NB4 (cell line): ENCODE measurements around the gene SPTLC3.
A peak's percentile ranks its signal among the peaks of the same experiment; 100 is the strongest.

Experiments
- DNase-seq: peaks from one replicate; pipeline ENCODE4 v3.0.0; 2010; ENCODE audit warnings: low read depth
- H3K4me3 ChIP-seq: one replicate; pipeline ENCODE4 v1.5.1; 2011; ENCODE audit warnings: mild to moderate bottlenecking, low read depth, low read length, moderate library complexity
- MYC ChIP-seq: IDR thresholded peaks from 2 replicates; pipeline ENCODE4 v1.6.1; 2011; ENCODE audit warnings: low read depth, low read length
- POLR2A ChIP-seq: IDR thresholded peaks from 2 replicates; pipeline ENCODE4 v1.6.1; 2011; ENCODE audit warnings: mild to moderate bottlenecking; ENCODE audit not compliant: insufficient read length; ENCODE audit errors: extremely low read depth
- TF ChIP-seq, protein P1 (sequence below): IDR thresholded peaks from one replicate; pipeline ENCODE4 v1.5.1; 2012; ENCODE audit warnings: low read depth, low read length
- TF ChIP-seq, protein P2 (sequence below): IDR thresholded peaks from 2 replicates; pipeline ENCODE4 v1.6.1; 2011; ENCODE audit warnings: low read depth, low read length

SPTLC3 gene

DNA sequence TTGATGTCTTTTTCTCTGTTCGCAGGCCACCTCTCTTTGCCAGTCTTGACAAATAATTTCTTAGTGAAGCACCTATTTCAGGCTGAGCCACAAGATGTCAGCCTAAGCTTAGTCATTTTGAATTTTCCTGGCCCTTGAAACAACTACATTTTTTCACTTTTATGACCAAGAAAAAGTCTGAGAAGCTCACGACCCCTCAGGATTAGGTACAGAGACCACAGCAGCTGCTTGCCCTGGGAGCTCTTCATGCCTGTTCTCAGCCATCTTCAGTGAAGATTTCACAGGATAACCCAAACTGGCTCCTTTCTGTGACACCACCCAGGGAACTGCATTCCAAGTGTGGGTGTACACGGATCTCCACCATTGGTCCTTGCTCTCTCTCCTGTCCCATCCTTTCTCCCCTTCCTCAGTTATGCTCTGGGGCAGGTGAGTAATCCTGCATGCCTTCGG is 38.4 kb upstream of the SPTLC3 start:
- H3K4me3 ChIP-seq: no peak overlapping the region
- DNase-seq: peak; percentile 53
- TF ChIP-seq, protein P1, sequence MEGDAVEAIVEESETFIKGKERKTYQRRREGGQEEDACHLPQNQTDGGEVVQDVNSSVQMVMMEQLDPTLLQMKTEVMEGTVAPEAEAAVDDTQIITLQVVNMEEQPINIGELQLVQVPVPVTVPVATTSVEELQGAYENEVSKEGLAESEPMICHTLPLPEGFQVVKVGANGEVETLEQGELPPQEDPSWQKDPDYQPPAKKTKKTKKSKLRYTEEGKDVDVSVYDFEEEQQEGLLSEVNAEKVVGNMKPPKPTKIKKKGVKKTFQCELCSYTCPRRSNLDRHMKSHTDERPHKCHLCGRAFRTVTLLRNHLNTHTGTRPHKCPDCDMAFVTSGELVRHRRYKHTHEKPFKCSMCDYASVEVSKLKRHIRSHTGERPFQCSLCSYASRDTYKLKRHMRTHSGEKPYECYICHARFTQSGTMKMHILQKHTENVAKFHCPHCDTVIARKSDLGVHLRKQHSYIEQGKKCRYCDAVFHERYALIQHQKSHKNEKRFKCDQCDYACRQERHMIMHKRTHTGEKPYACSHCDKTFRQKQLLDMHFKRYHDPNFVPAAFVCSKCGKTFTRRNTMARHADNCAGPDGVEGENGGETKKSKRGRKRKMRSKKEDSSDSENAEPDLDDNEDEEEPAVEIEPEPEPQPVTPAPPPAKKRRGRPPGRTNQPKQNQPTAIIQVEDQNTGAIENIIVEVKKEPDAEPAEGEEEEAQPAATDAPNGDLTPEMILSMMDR: peak; percentile 47
- TF ChIP-seq POLR2A: no peak

DNA sequence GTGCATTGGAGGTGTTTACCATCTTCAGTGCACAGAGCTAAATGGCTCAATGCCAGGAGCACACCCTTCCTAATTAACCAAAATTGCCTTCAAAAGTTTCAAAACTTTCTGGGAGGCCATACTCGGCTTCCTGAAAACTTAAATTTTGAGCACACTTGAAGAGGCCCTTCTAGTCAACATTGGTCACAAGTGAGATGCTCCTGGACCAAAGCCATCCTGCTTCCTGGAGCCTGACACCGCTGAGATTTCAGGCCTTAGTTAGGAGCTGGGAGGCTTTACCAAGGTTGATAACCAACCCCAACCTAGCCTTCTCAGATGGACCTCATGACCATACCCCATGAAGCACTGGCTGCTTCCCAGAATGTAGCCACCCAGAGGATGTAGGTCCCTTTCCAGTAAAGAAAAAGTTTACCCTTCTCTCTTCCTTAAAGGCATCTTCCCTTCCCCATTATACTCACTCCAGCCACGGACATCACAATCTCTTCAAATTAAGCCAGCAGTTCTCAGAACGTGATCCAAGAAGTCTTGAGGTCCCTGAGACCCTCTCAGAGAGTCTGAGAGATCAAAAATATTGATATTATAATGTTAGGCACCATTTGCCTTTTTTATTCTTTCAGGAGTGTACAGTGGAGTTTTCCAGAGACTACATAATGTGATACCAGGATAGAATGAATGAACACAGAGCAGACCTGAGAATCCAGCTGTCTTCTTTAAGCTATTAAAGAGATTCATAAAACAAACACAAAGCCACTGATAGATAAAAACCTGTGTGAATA is 32.8 kb upstream of the SPTLC3 start:
- no peak for DNase-seq
- H3K4me3 ChIP-seq: no peak overlapping the region
- TF ChIP-seq POLR2A: no peak
- TF ChIP-seq, protein P2, sequence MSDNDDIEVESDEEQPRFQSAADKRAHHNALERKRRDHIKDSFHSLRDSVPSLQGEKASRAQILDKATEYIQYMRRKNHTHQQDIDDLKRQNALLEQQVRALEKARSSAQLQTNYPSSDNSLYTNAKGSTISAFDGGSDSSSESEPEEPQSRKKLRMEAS: no peak
- TF ChIP-seq, protein P1: no peak
- no peak for TF ChIP-seq MYC

DNA sequence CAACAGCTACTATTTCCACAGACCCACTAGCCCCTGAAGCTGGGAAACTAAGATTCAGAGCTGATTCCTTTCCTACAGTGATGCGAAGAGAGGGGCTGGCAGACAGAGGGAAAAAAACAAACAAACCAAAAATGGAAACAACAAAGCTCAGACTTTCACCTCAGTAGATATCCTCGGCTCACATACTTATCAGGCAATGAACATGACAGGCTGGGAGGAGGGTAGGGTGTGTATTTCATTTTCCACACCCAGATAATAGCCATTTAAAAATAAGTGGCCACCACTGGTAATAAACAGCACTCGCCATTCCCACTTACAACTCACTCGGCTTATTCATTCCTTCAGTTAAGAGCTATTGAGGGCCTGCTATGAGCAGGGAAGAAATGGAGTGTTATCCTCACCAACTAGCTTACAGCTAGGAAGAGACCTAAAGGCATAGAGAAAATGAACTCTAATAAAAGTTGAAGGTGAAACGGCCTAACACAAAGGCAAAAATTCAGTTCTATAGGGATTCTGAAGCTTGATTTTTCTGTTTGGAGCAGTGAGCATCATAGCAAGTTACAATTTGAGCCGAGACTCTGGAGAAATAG is 32.0 kb upstream of the SPTLC3 start:
- TF ChIP-seq, protein P2: no peak
- TF ChIP-seq, protein P1: no peak
- no peak for TF ChIP-seq MYC
- TF ChIP-seq POLR2A: no peak
- no peak overlapping the region for H3K4me3 ChIP-seq
- DNase-seq: no peak

DNA sequence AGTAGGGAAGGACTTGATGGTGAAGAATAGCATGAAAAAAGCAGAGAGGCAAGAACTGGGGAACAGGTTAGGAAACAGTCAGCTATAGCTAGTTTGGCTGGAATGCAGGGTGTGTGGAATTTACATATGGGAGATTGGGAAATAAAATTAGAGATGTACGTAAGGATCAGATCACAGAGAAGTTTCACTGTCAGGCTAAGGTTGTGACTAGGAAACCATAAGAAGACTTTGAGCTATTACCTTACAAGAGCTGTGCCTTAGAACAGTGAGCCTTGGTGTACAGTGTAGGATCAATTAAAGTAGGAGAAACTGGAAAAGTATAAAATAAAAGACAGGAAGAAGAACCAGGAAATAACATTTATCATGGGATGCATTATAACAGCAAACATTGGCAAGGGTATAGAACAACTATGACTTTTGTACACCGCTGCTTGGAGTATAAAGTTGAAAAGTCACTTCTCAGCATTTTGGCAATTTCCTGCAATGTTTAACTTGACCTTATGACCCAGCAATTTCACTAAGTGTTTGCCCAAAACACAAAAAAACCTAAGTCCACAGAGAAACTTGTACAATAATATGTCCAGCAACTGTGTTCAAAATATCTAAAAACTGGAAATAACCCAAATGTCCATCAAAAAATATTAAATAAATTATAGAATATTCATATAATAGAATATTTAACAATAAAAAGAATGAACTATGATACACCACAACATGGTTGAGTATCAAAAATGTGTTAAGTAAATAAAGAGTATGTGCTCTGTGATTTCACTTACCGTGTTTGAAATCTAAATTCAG is 31.2 kb upstream of the SPTLC3 start:
- TF ChIP-seq, protein P1: no peak
- TF ChIP-seq POLR2A: no peak
- TF ChIP-seq, protein P2: no peak
- no peak for TF ChIP-seq MYC
- no peak for DNase-seq
- no peak overlapping the region for H3K4me3 ChIP-seq

DNA sequence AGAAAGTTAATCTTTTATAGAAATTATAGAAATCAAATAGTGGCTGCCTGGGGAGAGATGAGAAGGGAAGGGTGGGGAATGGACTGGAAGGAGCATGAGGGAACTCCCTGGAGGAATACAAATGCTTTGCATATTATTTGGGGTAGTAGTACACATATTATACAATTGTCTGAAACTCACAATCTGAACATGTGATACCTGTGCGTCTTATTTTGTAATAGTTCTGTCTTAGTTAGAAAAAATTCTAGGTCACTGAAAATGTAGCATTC is 30.7 kb upstream of the SPTLC3 start:
- no peak overlapping the region for H3K4me3 ChIP-seq
- TF ChIP-seq, protein P1: no peak
- no peak for TF ChIP-seq POLR2A
- no peak for TF ChIP-seq MYC
- TF ChIP-seq, protein P2: no peak
- no peak for DNase-seq
